Osteoblast (primary cell): ENCODE results near the gene TM9SF4. TPM values are rescaled to one million over a fixed set of nuclear protein-coding genes. Genes with fewer than 3 reads are reported as not detected.

Experiments used
- DNase-seq: peaks from one replicate; pipeline ENCODE4 v3.0.0; 2011; ENCODE audit warnings: low spot score, mixed read lengths; ENCODE audit not compliant: insufficient read length; ENCODE audit errors: missing footprints
- H2AFZ ChIP-seq: 2 replicates; pipeline ENCODE4 v1.6.0; 2011; ENCODE audit warnings: mild to moderate bottlenecking, low read length
- H3K27ac ChIP-seq: 2 replicates; pipeline ENCODE4 v1.5.1; 2011; ENCODE audit warnings: mild to moderate bottlenecking, low read depth, low read length, moderate library complexity
- H3K27me3 ChIP-seq: 2 replicates; pipeline ENCODE4 v1.6.0; 2012; ENCODE audit warnings: mild to moderate bottlenecking, control low read depth, inconsistent platforms, low read length, moderate library complexity; ENCODE audit not compliant: insufficient read depth
- H3K36me3 ChIP-seq: 2 replicates; pipeline ENCODE4 v1.5.1; 2011; ENCODE audit warnings: mild to moderate bottlenecking, low read length, control low read depth, moderate library complexity; ENCODE audit not compliant: insufficient read depth
- H3K4me1 ChIP-seq: 2 replicates; pipeline ENCODE4 v1.5.1; 2011; ENCODE audit warnings: mild to moderate bottlenecking, low read length, control low read depth, moderate library complexity; ENCODE audit not compliant: insufficient read depth
- H3K4me2 ChIP-seq: 2 replicates; pipeline ENCODE4 v1.6.0; 2011; ENCODE audit warnings: mild to moderate bottlenecking, low read length; ENCODE audit not compliant: insufficient read depth
- H3K4me3 ChIP-seq: fragments of 200-600 bp; sonication (generic); 3 replicates; pipeline ENCODE4 v1.5.1; 2012; ENCODE audit warnings: mild to moderate bottlenecking, low read length, inconsistent platforms; ENCODE audit not compliant: insufficient read depth
- H3K79me2 ChIP-seq: 2 replicates; pipeline ENCODE4 v1.6.0; 2012; ENCODE audit warnings: mild to moderate bottlenecking, low read length, control low read depth, inconsistent platforms; ENCODE audit not compliant: insufficient read depth
- H3K9me3 ChIP-seq: 2 replicates; pipeline ENCODE4 v1.5.1; 2011; ENCODE audit warnings: low read depth, low read length, control low read depth
- H4K20me1 ChIP-seq: 2 replicates; pipeline ENCODE4 v1.6.0; 2012; ENCODE audit warnings: mild to moderate bottlenecking, low read length, control low read depth; ENCODE audit not compliant: insufficient read depth
- total RNA-seq: library from RNA; depleted of rRNA; stranded (reverse); fragments of >200 nt; gene quantifications from 2 replicates; pipeline ENCODE4 v1.2.3, GENCODE V29; 2012
- TF ChIP-seq, protein P1 (sequence below): IDR thresholded peaks from 2 replicates; pipeline ENCODE4 v1.5.1; 2011; ENCODE audit warnings: mild to moderate bottlenecking, low read depth, low read length, moderate library complexity; ENCODE audit errors: extremely low read depth

TM9SF4 gene
- total RNA-seq, 1 donor = 48.1 TPM

GRCh38 chr20:32077190-32077589, 32.3 kb upstream of the TM9SF4 start:
- Histone ChIP-seq H2AFZ (no peak overlapping the region), H3K4me2 (no peak overlapping the region), H3K27me3 (peaks cover 16% of the 10 kb centered on the region)

DNA sequence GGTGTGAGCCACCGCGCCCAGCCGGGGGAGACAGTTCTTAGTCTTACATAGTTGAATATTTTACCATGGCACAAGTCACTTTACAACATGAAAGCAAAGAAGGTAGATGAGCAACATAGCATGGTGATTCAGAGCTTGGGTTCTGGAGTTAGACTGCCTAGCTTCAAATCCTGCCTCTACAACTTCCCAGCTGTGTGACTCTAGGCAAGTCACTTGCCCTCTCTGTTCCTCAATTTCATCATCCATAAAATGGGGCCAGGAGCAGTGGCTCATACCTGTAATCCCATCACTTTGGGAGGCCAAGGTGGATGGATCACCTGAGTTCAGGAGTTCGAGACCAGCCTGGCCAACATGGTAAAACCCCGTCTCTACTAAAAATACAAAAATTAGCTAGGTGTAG, 31.2 kb upstream of the TM9SF4 start:
- no peak overlapping the region for H3K4me2 ChIP-seq
- no peak overlapping the region for H2AFZ ChIP-seq
- H3K4me3 ChIP-seq = no peak overlapping the region
- H4K20me1 ChIP-seq = no peaks in the 10 kb centered on the region
- no peak for DNase-seq
- no peaks in the 10 kb centered on the region for H3K36me3 ChIP-seq
- H3K4me1 ChIP-seq = no peaks in the 10 kb centered on the region
- H3K79me2 ChIP-seq = no peaks in the 10 kb centered on the region
- TF ChIP-seq, protein P1, sequence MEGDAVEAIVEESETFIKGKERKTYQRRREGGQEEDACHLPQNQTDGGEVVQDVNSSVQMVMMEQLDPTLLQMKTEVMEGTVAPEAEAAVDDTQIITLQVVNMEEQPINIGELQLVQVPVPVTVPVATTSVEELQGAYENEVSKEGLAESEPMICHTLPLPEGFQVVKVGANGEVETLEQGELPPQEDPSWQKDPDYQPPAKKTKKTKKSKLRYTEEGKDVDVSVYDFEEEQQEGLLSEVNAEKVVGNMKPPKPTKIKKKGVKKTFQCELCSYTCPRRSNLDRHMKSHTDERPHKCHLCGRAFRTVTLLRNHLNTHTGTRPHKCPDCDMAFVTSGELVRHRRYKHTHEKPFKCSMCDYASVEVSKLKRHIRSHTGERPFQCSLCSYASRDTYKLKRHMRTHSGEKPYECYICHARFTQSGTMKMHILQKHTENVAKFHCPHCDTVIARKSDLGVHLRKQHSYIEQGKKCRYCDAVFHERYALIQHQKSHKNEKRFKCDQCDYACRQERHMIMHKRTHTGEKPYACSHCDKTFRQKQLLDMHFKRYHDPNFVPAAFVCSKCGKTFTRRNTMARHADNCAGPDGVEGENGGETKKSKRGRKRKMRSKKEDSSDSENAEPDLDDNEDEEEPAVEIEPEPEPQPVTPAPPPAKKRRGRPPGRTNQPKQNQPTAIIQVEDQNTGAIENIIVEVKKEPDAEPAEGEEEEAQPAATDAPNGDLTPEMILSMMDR = no peak
- peaks cover 16% of the 10 kb centered on the region for H3K27me3 ChIP-seq
- no peaks in the 10 kb centered on the region for H3K9me3 ChIP-seq
- no peak overlapping the region for H3K27ac ChIP-seq

More at GRCh38 chr20:32077190-32077589, 32.3 kb upstream of the TM9SF4 start:
- Histone ChIP-seq H4K20me1 (no peaks in the 10 kb centered on the region), H3K4me3 (no peak overlapping the region), H3K4me1 (no peaks in the 10 kb centered on the region), H3K27ac (no peak overlapping the region), H3K9me3 (no peaks in the 10 kb centered on the region), H3K36me3 (no peaks in the 10 kb centered on the region), H3K79me2 (no peaks in the 10 kb centered on the region)
- no peak for DNase-seq
- TF ChIP-seq, protein P1 = no peak

DNA sequence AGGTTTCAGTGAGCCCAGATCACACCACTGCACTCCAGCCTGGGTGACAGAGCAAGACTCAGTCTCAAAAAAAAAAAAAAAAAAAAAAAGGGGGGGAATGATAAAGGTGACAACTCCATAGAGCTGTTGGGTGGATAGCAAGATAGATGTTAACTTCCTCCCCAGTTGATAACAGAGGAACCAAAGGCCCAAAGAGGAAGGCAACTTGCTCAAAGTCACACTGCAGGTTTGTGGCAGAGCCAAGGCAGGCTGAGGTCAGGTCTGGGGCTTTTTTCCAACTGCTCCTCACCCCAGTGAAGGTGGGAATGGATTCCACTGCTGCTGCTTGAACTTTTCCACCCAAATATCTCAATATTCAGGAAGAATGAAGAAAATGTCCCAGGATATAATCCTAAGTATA, 30.7 kb upstream of the TM9SF4 start:
- H3K4me1 ChIP-seq = no peaks in the 10 kb centered on the region
- H3K27me3 ChIP-seq = peaks cover 16% of the 10 kb centered on the region
- H3K27ac ChIP-seq = no peak overlapping the region
- DNase-seq = no peak
- no peaks in the 10 kb centered on the region for H4K20me1 ChIP-seq
- TF ChIP-seq, protein P1 = no peak
- H3K4me2 ChIP-seq = no peak overlapping the region
- H3K4me3 ChIP-seq = no peak overlapping the region
- H3K36me3 ChIP-seq = no peaks in the 10 kb centered on the region
- H3K9me3 ChIP-seq = no peaks in the 10 kb centered on the region
- no peak overlapping the region for H2AFZ ChIP-seq
- H3K79me2 ChIP-seq = no peaks in the 10 kb centered on the region

- Histone ChIP-seq H3K27ac (no peak overlapping the region), H3K79me2 (no peaks in the 10 kb centered on the region), H3K36me3 (no peaks in the 10 kb centered on the region), H4K20me1 (no peaks in the 10 kb centered on the region), H3K4me3 (no peak overlapping the region), H3K9me3 (no peaks in the 10 kb centered on the region), H3K4me1 (no peaks in the 10 kb centered on the region), H3K4me2 (no peak overlapping the region), H2AFZ (no peak overlapping the region), H3K27me3 (peaks cover 17% of the 10 kb centered on the region)
- TF ChIP-seq, protein P1 = no peak
- peak; percentile 70 for DNase-seq
These were observed 29.8 kb upstream of the TM9SF4 start for GRCh38 chr20:32079655-32080109.
